ENCODE measurements around the gene FCHO2. TPM values are rescaled to one million over a fixed set of nuclear protein-coding genes. Genes with fewer than 3 reads are reported as not detected.
A peak's percentile ranks its signal among the peaks of the same experiment; 100 is the strongest.
"Not testable (repeated sequence)": the region's sequence is repeated elsewhere in the genome, so short reads cannot be mapped to it uniquely, and the experiment has no call there.

The FCHO2 gene
- total RNA-seq, 2 donors from 2014 or later, result 5.9 to 18.2 TPM

GRCh38 chr5:72934953-72935725, 20.7 kb upstream of the FCHO2 start:
- H3K36me3 ChIP-seq (replicated peaks in 1 of 2; ENCODE audit: insufficient read depth in 1 of 2, low read depth in 2 of 2); intact Hi-C loops (cut with DNase I); H3K9me3 ChIP-seq; ATAC-seq; H3K4me1 ChIP-seq; DNase-seq; H3K27me3 ChIP-seq; H3K27ac ChIP-seq; H3K4me3 ChIP-seq: not testable (repeated sequence)
- WGBS, 2 donors, result 95 to 100% methylated on average over 6 to 23 of the region's 32 CpGs
- peak in 1 of 3 donors; percentile 5 for TF ChIP-seq POLR2A (IDR thresholded peaks at IDR 0.05)

GRCh38 chr5:72936893-72937292, 18.9 kb upstream of the FCHO2 start:
- TF ChIP-seq, protein P1, sequence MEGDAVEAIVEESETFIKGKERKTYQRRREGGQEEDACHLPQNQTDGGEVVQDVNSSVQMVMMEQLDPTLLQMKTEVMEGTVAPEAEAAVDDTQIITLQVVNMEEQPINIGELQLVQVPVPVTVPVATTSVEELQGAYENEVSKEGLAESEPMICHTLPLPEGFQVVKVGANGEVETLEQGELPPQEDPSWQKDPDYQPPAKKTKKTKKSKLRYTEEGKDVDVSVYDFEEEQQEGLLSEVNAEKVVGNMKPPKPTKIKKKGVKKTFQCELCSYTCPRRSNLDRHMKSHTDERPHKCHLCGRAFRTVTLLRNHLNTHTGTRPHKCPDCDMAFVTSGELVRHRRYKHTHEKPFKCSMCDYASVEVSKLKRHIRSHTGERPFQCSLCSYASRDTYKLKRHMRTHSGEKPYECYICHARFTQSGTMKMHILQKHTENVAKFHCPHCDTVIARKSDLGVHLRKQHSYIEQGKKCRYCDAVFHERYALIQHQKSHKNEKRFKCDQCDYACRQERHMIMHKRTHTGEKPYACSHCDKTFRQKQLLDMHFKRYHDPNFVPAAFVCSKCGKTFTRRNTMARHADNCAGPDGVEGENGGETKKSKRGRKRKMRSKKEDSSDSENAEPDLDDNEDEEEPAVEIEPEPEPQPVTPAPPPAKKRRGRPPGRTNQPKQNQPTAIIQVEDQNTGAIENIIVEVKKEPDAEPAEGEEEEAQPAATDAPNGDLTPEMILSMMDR (IDR thresholded peaks at IDR 0.05), result no peak
- TF ChIP-seq POLR2A (IDR thresholded peaks at IDR 0.05), result no peak
- Histone ChIP-seq H3K36me3 (replicated peaks in 1 of 2; ENCODE audit: insufficient read depth in 1 of 2, low read depth in 2 of 2) (no peaks in the 10 kb centered on the region), H3K9me3 (no peaks in the 10 kb centered on the region), H3K27me3 (no peaks in the 10 kb centered on the region), H3K4me3 (no peak overlapping the region), H3K27ac (peak overlapping the region in 1 of 4 donors; percentile 41), H3K4me1 (peaks cover 6% of the 10 kb centered on the region)
- ATAC-seq (no peak), DNase-seq (no peak)
- intact Hi-C loops (cut with DNase I), result no loop called here
- 88 to 100% methylated on average over 4 of the region's 4 CpGs for WGBS, 2 donors

- H3K4me1 ChIP-seq, result peaks cover 6% of the 10 kb centered on the region
- no peaks in the 10 kb centered on the region for H3K9me3 ChIP-seq
- ATAC-seq, result no peak
- H3K36me3 ChIP-seq (replicated peaks in 1 of 2; ENCODE audit: insufficient read depth in 1 of 2, low read depth in 2 of 2), result no peaks in the 10 kb centered on the region
- no peak overlapping the region for H3K4me3 ChIP-seq
- no peak for DNase-seq
- TF ChIP-seq POLR2A (IDR thresholded peaks at IDR 0.05), result no peak
- TF ChIP-seq, protein P1 (IDR thresholded peaks at IDR 0.05), result no peak
- H3K27ac ChIP-seq, result peak overlapping the region in 1 of 4 donors; percentile 41
- 69 to 81% methylated on average over 3 of the region's 3 CpGs for WGBS, 2 donors
- intact Hi-C loops (cut with DNase I), result no loop called here
- H3K27me3 ChIP-seq, result no peaks in the 10 kb centered on the region
Measured at GRCh38 chr5:72937517-72938061, 18.3 kb upstream of the FCHO2 start.

GRCh38 chr5:72938206-72938605, 17.6 kb upstream of the FCHO2 start:
- H3K27ac ChIP-seq, result peak overlapping the region in 1 of 4 donors; percentile 41
- DNase-seq, result no peak
- peaks cover 6% of the 10 kb centered on the region for H3K4me1 ChIP-seq
- intact Hi-C loops (cut with DNase I), result no loop called here
- H3K4me3 ChIP-seq, result no peak overlapping the region
- no peaks in the 10 kb centered on the region for H3K9me3 ChIP-seq
- WGBS, 2 donors, result 50 to 75% methylated on average over 1 of the region's 1 CpG
- peak; percentile 38 for ATAC-seq
- H3K27me3 ChIP-seq, result no peaks in the 10 kb centered on the region
- TF ChIP-seq, protein P1 (IDR thresholded peaks at IDR 0.05), result no peak
- TF ChIP-seq POLR2A (IDR thresholded peaks at IDR 0.05), result no peak
- H3K36me3 ChIP-seq (replicated peaks in 1 of 2; ENCODE audit: insufficient read depth in 1 of 2, low read depth in 2 of 2), result no peaks in the 10 kb centered on the region

DNA sequence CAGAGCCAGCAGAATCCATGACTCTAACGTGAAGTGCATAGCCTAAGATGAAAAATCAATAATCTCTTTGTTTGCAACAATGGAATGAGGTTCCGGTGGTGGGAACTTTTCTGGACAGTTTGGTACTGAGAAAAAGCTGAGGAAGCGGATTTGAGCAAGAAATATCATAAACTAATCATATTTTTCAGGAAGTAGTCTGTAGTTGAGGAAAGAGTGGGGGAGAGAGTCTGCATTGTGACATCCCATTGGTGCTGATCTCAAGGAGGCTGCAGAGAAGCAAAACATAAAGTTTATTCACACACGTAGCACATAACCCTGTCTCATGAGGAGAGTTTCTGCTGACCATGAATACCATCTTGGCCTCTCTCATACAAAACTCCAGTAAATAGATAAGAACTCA, 15.8 kb upstream of the FCHO2 start:
- H3K27ac ChIP-seq, result peak overlapping the region in 1 of 4 donors; percentile 59
- 32 to 35% methylated on average over 4 of the region's 4 CpGs for WGBS, 2 donors
- no peak overlapping the region for H3K4me3 ChIP-seq
- DNase-seq (peak in 1 of 4 donors; percentile 36), ATAC-seq (no peak)
- no peaks in the 10 kb centered on the region for H3K27me3 ChIP-seq
- no peaks in the 10 kb centered on the region for H3K9me3 ChIP-seq
- TF ChIP-seq, protein P1 (IDR thresholded peaks at IDR 0.05), result no peak
- TF ChIP-seq POLR2A (IDR thresholded peaks at IDR 0.05), result no peak
- intact Hi-C loops (cut with DNase I), result no loop called here
- H3K36me3 ChIP-seq (replicated peaks in 1 of 2; ENCODE audit: insufficient read depth in 1 of 2, low read depth in 2 of 2), result no peaks in the 10 kb centered on the region
- peaks cover 6% of the 10 kb centered on the region for H3K4me1 ChIP-seq

Measured in body of pancreas (tissue), 4 donors.